Measurements from ENCODE around the gene CCNL2.
"Not testable (repeated sequence)": the region's sequence is repeated elsewhere in the genome, so short reads cannot be mapped to it uniquely, and the experiment has no call there.

CCNL2 gene

DNA sequence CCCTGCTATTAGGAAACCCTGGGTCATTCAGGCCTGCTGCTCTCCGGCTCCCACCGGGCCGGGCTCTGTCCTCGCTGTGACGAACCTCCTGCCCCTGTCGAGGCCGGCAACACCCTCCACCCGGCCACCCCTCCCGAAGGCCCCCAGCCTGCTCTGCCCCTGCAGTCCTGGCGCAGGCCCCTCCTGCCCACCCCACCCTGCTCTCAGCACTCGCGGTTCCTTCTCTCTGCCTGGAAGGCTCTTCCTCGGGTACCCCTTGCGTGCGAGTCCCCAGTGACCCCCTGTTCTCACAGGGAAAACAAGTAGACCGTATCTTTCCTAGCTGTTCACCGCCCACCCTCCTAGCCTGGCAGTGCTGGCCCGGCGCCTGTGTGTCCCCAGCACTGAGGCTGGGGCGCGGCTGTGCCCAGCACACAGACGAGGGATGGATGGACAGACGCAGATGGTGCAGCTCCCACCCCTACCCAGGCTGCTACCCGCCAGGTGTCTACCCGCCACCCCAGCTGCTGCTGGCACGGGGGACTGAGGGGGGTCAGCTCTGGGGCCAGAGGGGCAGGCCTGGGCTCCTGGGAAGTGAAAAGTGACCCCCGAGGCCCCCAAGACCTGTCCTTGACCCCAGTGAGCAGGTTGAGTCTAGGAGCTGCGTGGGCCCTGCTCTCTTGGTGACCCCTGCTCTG is 33.3 kb upstream of the CCNL2 start:
- no peak for DNase-seq

- no peak for DNase-seq
These were observed 32.7 kb upstream of the CCNL2 start for GRCh38 chr1:1431845-1432273.

DNA sequence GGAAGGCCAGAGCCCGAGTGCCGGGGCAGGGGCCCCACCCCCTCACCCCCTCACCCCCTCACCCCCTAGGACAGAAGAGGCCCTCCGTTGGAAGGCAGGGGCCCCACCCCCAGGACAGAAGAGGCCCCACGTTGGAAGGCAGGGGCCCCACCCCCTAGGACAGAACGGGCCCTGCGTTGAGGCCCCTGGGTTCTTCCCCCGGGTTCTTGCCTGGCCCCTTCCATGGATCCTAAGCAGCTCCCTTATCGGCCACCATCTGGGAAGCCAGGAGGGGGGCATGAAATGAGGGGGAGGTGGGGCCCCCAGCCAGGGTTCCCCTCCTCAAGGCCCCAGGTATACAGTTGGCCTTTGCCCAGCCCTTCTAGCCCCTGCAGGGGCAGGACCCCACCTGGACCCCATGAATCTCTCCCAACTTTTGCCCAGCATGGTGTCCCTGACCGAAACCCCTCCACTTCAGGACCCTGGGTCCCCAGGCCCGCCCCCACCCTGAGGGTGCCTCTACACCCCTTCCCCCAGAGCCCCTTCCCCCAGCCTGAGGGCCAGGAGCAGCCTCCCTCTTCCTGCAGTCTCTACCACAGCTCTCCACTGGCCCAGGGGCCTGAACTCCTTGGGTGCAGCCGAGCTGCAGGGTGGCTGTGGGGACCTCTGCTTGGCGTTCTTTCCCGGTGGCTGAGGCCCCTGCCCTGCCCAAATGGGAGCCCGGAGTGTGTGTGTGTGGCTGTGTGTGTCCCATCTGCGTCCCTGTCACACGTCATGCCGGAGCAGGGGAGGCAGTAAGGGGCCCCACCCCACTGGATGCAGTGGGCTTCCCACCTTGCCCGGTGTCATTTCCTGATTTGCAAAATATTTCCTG is 32.1 kb upstream of the CCNL2 start:
- DNase-seq: no peak

GRCh38 chr1:1430114-1430982 is 31.2 kb upstream of the CCNL2 start:
- DNase-seq: no peak

DNA sequence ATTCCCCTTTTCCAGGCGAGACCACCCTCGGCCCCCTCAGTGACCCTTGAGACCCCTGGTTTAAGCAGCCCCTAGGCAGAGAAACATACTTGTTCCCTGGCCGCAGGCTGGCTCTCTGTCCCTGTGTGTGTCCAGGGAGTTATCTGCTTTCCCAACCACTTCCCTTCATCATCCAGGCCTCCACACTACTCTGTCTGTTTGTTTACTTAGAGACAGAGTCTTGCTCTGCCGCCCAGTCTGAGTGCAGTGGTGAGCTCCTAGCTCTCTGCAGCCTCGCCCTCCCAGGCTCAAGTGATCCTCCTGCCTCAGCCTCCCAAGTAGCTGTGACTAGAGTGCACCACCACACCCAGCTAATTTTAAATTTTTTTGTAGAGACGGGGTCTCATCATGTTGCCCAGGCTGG is 30.5 kb upstream of the CCNL2 start:
- DNase-seq: no peak

- not testable (repeated sequence) for DNase-seq
These were observed 29.8 kb upstream of the CCNL2 start for GRCh38 chr1:1428967-1429366.

GRCh38 chr1:1428174-1428573 is 29.0 kb upstream of the CCNL2 start:
- no peak for DNase-seq

GRCh38 chr1:1427820-1428148 is 28.6 kb upstream of the CCNL2 start:
- no peak for DNase-seq

- DNase-seq: no peak
These were observed 28.1 kb upstream of the CCNL2 start for GRCh38 chr1:1427106-1427819.

GRCh38 chr1:1426496-1427105 is 27.5 kb upstream of the CCNL2 start:
- DNase-seq: no peak

DNA sequence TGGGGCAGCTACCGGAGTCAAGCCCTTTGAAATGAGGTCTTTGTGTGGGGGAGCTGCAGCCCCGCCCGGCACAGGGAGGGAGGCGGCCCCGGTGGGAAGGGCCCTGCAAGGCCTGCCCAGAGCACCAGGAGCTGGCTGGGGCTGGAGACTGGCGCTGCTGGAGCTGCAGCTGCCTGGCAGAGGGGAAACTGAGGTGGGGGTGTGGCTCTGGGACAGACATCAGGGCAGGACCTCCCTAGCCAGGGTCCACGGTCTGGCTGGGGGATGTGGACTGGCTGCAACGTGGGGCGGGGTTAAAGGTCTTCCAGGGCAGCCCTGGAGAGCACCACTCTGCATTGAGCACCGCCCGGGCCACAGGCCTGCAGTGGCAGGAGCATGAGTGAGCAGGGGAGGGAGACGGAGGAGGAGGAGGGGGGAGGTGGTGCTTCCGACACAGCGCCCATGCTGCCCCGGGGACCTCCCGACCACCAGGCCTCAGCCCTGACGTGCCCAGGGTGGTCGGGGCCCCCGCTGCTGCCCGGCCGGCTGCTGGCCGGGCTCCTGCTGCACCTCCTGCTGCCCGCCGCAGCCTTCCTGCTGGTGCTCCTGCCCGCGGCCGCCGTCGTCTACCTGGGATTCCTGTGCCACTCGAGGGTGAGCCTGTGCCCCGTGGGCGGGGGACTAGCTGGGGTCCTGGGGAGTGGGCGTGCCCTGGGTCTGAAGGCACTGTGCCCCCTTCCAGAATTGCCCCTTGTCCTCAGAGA is 26.8 kb upstream of the CCNL2 start:
- no peak for DNase-seq

- no peak for DNase-seq
These were observed 26.3 kb upstream of the CCNL2 start for GRCh38 chr1:1425426-1425752.

DNA sequence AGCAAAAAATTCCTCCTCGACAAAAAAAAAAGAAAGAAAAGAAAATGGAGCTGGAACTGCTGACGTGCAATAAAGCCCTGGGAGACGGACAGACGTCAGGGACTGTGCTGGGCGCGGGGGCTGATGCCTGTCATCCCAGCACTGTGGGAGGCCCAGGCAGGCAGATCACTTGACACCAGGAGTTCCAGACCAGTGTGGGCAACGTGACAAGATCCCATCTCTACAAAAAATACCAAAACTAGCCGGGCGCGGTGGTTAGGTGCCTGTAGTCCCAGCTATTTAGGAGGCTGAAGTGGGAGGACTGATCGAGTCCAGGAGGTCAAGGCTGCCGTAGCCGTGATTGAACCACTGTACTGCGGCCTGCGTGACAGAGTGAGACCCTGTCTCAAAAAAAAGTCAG is 25.6 kb upstream of the CCNL2 start:
- DNase-seq: no peak

DNA sequence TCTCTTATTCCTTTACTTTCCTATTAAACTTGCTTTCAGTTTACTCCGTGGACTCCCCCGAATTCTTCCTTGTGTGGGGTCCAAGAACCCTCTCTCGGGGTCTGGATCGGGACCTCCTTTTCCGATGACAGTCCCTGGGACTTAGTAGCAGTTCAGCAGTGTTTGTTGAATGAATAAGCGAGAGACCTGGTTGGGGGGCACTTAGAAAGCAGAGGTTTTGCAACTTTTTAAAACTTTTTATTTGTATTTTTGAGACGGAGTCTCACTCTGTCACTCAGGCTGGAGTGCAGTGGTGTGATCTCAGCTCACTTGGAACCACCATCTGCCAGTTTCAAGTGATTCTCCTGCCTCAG is 24.1 kb upstream of the CCNL2 start:
- no peak for DNase-seq

- DNase-seq: no peak
These were observed 23.5 kb upstream of the CCNL2 start for GRCh38 chr1:1422465-1423244.

GRCh38 chr1:1421907-1422464 is 22.9 kb upstream of the CCNL2 start:
- DNase-seq: no peak

GRCh38 chr1:1421147-1421906 is 22.2 kb upstream of the CCNL2 start, which contains the start of gene ANKRD65:
TSS of gene ANKRD65 (minus strand) at chr1:1421276. CDS start at chr1:1421005, 271 bp downstream.
- DNase-seq: no peak

GRCh38 chr1:1420654-1421141 is 21.6 kb upstream of the CCNL2 start:
- DNase-seq: no peak

- DNase-seq: no peak
These were observed 20.9 kb upstream of the CCNL2 start for GRCh38 chr1:1419813-1420653.
